Esophagus squamous epithelium (tissue), 5 donors: ENCODE data around the gene SLC39A10. TPM values are rescaled to one million over a fixed set of nuclear protein-coding genes. Genes with fewer than 3 reads are reported as not detected.

ENCODE experiments used
- DNase-seq: peaks from one replicate; lab custom pipeline; 2025; lab: John Stamatoyannopoulos, UW
- H3K27ac ChIP-seq, 4 donors: fragments of 200-600 bp; sonication (generic); one replicate each; pipeline ENCODE4 v1.5.1; 2016 to 2019; ENCODE audit warnings: mild to moderate bottlenecking in 1 of 4
- H3K27me3 ChIP-seq, 4 donors: fragments of 200-600 bp; sonication (generic); 1 replicate in 3 of 4; 2 replicates in 1 of 4; pipeline versions ENCODE4 v1.5.1 to v1.6.0; 2017 to 2021; ENCODE audit warnings: antibody characterized with exemption in 1 of 4
- H3K36me3 ChIP-seq, 3 donors: fragments of 200-600 bp; sonication (generic); one replicate each; pipeline ENCODE4 v1.5.1; 2016 to 2019
- H3K4me1 ChIP-seq, 3 donors: fragments of 200-600 bp; sonication (generic); one replicate each; pipeline ENCODE4 v1.5.1; 2017 to 2019
- H3K4me3 ChIP-seq, 4 donors: fragments of 200-600 bp; sonication (generic); 1 replicate in 3 of 4; 2 replicates in 1 of 4; pipeline ENCODE4 v1.5.1; 2016 to 2019; ENCODE audit warnings: mild to moderate bottlenecking in 2 of 4, moderate library complexity in 1 of 4
- H3K9me3 ChIP-seq, 3 donors: fragments of 200-600 bp; sonication (generic); one replicate each; pipeline ENCODE4 v1.5.1; 2016 to 2019
- CTCF ChIP-seq, 6 experiments: fragments of 450-650 bp in 4 of 6; fragments of 200-600 bp in 2 of 6; sonication (generic) in 2 of 6; IDR thresholded peaks; one replicate each; pipeline ENCODE4 v1.5.1; 2016 to 2019; ENCODE audit warnings: antibody characterized with exemption in 6 of 6, mild to moderate bottlenecking in 4 of 6, moderate library complexity in 4 of 6
- POLR2A ChIP-seq, 4 donors: fragments of 450-650 bp; IDR thresholded peaks; one replicate each; pipeline ENCODE4 v1.6.1; 2017; ENCODE audit warnings: antibody characterized with exemption in 4 of 4, mild to moderate bottlenecking in 4 of 4, moderate library complexity in 3 of 4
- WGBS, 2 donors: methylation state at CpG; one replicate each; pipeline ENCODE4 v1.1.5; 2018; 5-methylcytosine and 5-hydroxymethylcytosine counted together
- intact Hi-C: fragments of 100-400 bp; cut with DNase I; formaldehyde crosslinking; loops from one replicate; pipeline ENCODE4 v1.15.0; 2022
- total RNA-seq, 4 donors: library from RNA; depleted of rRNA; stranded (reverse); fragments of >200 nt; gene quantifications; one replicate each; pipeline ENCODE4 v1.1.0, GENCODE V29; 2016
- donor health status: DM: yes; HTN: yes; CAD: no.

SLC39A10 gene
- total RNA-seq, 4 donors from 2014 or later, result 2.0 to 15.3 (median 9.3) TPM

GRCh38 chr2:195675783-195676427, 18.9 kb downstream of the SLC39A10 start:
- 89 to 95% methylated on average over 7 of the region's 7 CpGs for WGBS, 2 donors
- intact Hi-C loops, result no loop called here
- Histone ChIP-seq H3K27ac (no peak overlapping the region), H3K27me3 (no peaks in the 10 kb centered on the region), H3K4me1 (no peaks in the 10 kb centered on the region), H3K36me3 (peaks cover 0 to 8% (median 0%) of the 10 kb centered on the region in 3 donors), H3K4me3 (no peak overlapping the region), H3K9me3 (no peaks in the 10 kb centered on the region)
- no peak for DNase-seq
- TF ChIP-seq POLR2A (IDR thresholded peaks at IDR 0.05) (no peak), CTCF (IDR thresholded peaks at IDR 0.05) (no peak)

- H3K4me1 ChIP-seq, result no peaks in the 10 kb centered on the region
- no peaks in the 10 kb centered on the region for H3K27me3 ChIP-seq
- TF ChIP-seq CTCF (IDR thresholded peaks at IDR 0.05), result no peak
- peaks cover 0 to 8% (median 0%) of the 10 kb centered on the region in 3 donors for H3K36me3 ChIP-seq
- intact Hi-C loops, result no loop called here
- no peak overlapping the region for H3K27ac ChIP-seq
- DNase-seq, result no peak
- H3K9me3 ChIP-seq, result no peaks in the 10 kb centered on the region
- 88 to 93% methylated on average over 2 of the region's 2 CpGs for WGBS, 2 donors
- no peak overlapping the region for H3K4me3 ChIP-seq
Observed at GRCh38 chr2:195677290-195677689, 20.3 kb downstream of the SLC39A10 start.

GRCh38 chr2:195677884-195678283, 20.9 kb downstream of the SLC39A10 start:
- Histone ChIP-seq H3K4me1 (no peaks in the 10 kb centered on the region), H3K36me3 (peaks cover 0 to 8% (median 0%) of the 10 kb centered on the region in 3 donors), H3K4me3 (no peak overlapping the region), H3K9me3 (no peaks in the 10 kb centered on the region), H3K27ac (no peak overlapping the region), H3K27me3 (no peaks in the 10 kb centered on the region)
- DNase-seq, result no peak
- intact Hi-C loops, result no loop called here
- TF ChIP-seq POLR2A (IDR thresholded peaks at IDR 0.05), result no peak
- no peak for TF ChIP-seq CTCF (IDR thresholded peaks at IDR 0.05)
- 75 to 79% methylated on average over 2 of the region's 2 CpGs for WGBS, 2 donors

GRCh38 chr2:195682077-195682476, 25.1 kb downstream of the SLC39A10 start:
- no peaks in the 10 kb centered on the region for H3K4me1 ChIP-seq
- 81 to 85% methylated on average over 1 of the region's 1 CpG for WGBS, 2 donors
- no peaks in the 10 kb centered on the region for H3K27me3 ChIP-seq
- intact Hi-C loops, result no loop called here
- no peak overlapping the region for H3K4me3 ChIP-seq
- H3K27ac ChIP-seq, result no peak overlapping the region
- no peak for DNase-seq
- H3K36me3 ChIP-seq, result peaks cover 0 to 8% (median 0%) of the 10 kb centered on the region in 3 donors
- H3K9me3 ChIP-seq, result no peaks in the 10 kb centered on the region
- TF ChIP-seq CTCF (IDR thresholded peaks at IDR 0.05) (no peak), POLR2A (IDR thresholded peaks at IDR 0.05) (no peak)

- H3K4me3 ChIP-seq, result no peak overlapping the region
- WGBS, 2 donors, result 58 to 75% methylated on average over 3 of the region's 3 CpGs
- H3K36me3 ChIP-seq, result peaks cover 0 to 8% (median 0%) of the 10 kb centered on the region in 3 donors
- no peaks in the 10 kb centered on the region for H3K27me3 ChIP-seq
- TF ChIP-seq CTCF (IDR thresholded peaks at IDR 0.05) (no peak), POLR2A (IDR thresholded peaks at IDR 0.05) (no peak)
- no peak for DNase-seq
- H3K9me3 ChIP-seq, result no peaks in the 10 kb centered on the region
- no peaks in the 10 kb centered on the region for H3K4me1 ChIP-seq
- H3K27ac ChIP-seq, result no peak overlapping the region
- intact Hi-C loops, result no loop called here
Observed at GRCh38 chr2:195683174-195683573, 26.1 kb downstream of the SLC39A10 start.
